Measurements from ENCODE around the gene ADAD2. TPM values are rescaled to one million over a fixed set of nuclear protein-coding genes. Genes with fewer than 3 reads are reported as not detected.

The ADAD2 gene
- total and polyA plus RNA-seq, 2 donors (not counting 3 experiments of a cell fraction or from before 2014, with no cell fraction given), result 0.04 TPM; not detected in 1

DNA sequence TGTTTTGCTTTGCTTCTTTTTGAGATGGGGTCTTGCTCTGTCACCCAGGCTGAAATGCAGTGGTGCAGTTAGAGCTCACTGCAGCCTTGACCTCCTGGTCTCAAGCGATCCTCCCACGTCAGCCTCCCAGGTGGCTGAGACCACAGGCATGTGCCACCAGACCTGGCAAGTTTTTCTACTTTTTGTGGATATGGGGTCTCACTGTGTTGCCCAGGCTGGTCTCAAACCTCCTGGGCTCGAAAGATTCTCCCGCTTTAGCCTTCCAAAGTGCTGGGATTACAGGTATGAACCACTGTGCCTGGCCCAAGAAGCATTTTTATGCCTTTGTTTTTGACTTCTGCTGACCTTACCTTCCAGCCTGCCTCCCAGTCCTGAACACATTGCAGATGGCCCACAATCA, 35.7 kb upstream of the ADAD2 start:
- H4K20me1 ChIP-seq (replicated peaks; ENCODE audit: control insufficient read depth, extremely low read depth, insufficient read depth, low read length), result no peaks in the 10 kb centered on the region
- CTCF ChIA-PET, result interaction anchor here (0.7 kb wide), 1 partner anchor 32 kb away, joined by 3 read pairs; the partner anchor contains the start of gene TAF1C
- no peaks in the 10 kb centered on the region for H3K36me3 ChIP-seq (ENCODE audit: control insufficient read depth in 2 of 2, extremely low read depth in 1 of 2, insufficient read depth in 2 of 2, low read length in 2 of 2)
- intact Hi-C loops (cut with micrococcal nuclease), result loop anchor here (5.0 kb wide), 1 partner anchor 772 kb away; no protein-coding TSS in a partner anchor
- FAIRE-seq (no peak), DNase-seq (ENCODE audit: low read depth, low spot score) (no peak)
- H3K4me3 ChIP-seq (replicated peaks in 1 of 3; ENCODE audit: insufficient read depth in 1 of 3, low read depth in 1 of 3, low read length in 3 of 3), result no peak overlapping the region
- no peak overlapping the region for H3K9ac ChIP-seq (replicated peaks; ENCODE audit: extremely low read depth, insufficient read depth, low read length)
- H3K9me1 ChIP-seq (replicated peaks; ENCODE audit: control insufficient read depth, extremely low read depth, insufficient read depth, low read length), result no peaks in the 10 kb centered on the region
- no peak overlapping the region for H2AFZ ChIP-seq (ENCODE audit: low read depth, low read length)
- TF ChIP-seq, protein P1, sequence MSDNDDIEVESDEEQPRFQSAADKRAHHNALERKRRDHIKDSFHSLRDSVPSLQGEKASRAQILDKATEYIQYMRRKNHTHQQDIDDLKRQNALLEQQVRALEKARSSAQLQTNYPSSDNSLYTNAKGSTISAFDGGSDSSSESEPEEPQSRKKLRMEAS (IDR thresholded peaks at IDR 0.05; ENCODE audit: insufficient read depth, insufficient read length), result no peak
- TF ChIP-seq GATA2 (IDR thresholded peaks at IDR 0.05; ENCODE audit: insufficient read depth, insufficient read length, low read depth, low read length), result no peak
- no peak for TF ChIP-seq CTCF (IDR thresholded peaks at IDR 0.05; ENCODE audit: extremely low read depth in 1 of 2, insufficient read depth in 1 of 2, low read depth in 1 of 2, low read length in 2 of 2)
- no peak for TF ChIP-seq EZH2 (IDR thresholded peaks at IDR 0.05; ENCODE audit: borderline replicate concordance, low read depth, low read length, severe bottlenecking)
- TF ChIP-seq FOS (IDR thresholded peaks at IDR 0.05; ENCODE audit: borderline replicate concordance, insufficient read depth, low read length), result no peak
- no peak for TF ChIP-seq POLR2AphosphoS5 (IDR thresholded peaks at IDR 0.05; ENCODE audit: insufficient read depth, low read depth, low read length)
- no peak overlapping the region for H3K4me2 ChIP-seq (ENCODE audit: insufficient read depth, low read length)
- POLR2A ChIA-PET, result no interaction called here
- BruUV-seq (replicated peaks), result no TSS peak
- no peaks in the 10 kb centered on the region for H3K9me3 ChIP-seq (replicated peaks; ENCODE audit: control insufficient read depth, insufficient read depth, low read length)
- dilution Hi-C loops (cut with MboI; ENCODE audit: extremely low pct_ligation_motif_present, low sequenced_read_pairs), result no loop called here
- no peaks in the 10 kb centered on the region for H3K4me1 ChIP-seq (ENCODE audit: control insufficient read depth, extremely low read depth, insufficient read depth, low read length)
- no peak overlapping the region for H3K27ac ChIP-seq (ENCODE audit: insufficient read depth, low read depth, low read length)
- H3K27me3 ChIP-seq (ENCODE audit: control insufficient read depth in 2 of 2, insufficient read depth in 2 of 2, low read length in 2 of 2), result peaks cover 20% of the 10 kb centered on the region in 2 experiments
- no peaks in the 10 kb centered on the region for H3K79me2 ChIP-seq (ENCODE audit: control insufficient read depth, insufficient read depth, low read length)
